Coronary artery (tissue), 2 donors: ENCODE measurements around the gene GPBP1L1.
A peak's percentile ranks its signal among the peaks of the same experiment; 100 is the strongest.
"Not testable (repeated sequence)": the region's sequence is repeated elsewhere in the genome, so short reads cannot be mapped to it uniquely, and the experiment has no call there.

Experiments used
- DNase-seq: peaks from one replicate; pipeline ENCODE4 v3.0.0-alpha.2; 2017; ENCODE audit warnings: low spot score
- H3K27ac ChIP-seq, 2 donors: fragments of 200-600 bp; sonication (generic); one replicate each; pipeline ENCODE4 v1.5.1; 2016 to 2019
- H3K4me3 ChIP-seq: fragments of 200-600 bp; sonication (generic); 2 replicates; pipeline ENCODE4 v1.5.1; 2016; ENCODE audit warnings: mild to moderate bottlenecking, moderate library complexity
- TF ChIP-seq, protein P1 (sequence below): fragments of 200-600 bp; sonication (generic); IDR thresholded peaks from one replicate; pipeline ENCODE4 v1.5.1; 2019; ENCODE audit warnings: antibody characterized with exemption

Gene GPBP1L1

DNA sequence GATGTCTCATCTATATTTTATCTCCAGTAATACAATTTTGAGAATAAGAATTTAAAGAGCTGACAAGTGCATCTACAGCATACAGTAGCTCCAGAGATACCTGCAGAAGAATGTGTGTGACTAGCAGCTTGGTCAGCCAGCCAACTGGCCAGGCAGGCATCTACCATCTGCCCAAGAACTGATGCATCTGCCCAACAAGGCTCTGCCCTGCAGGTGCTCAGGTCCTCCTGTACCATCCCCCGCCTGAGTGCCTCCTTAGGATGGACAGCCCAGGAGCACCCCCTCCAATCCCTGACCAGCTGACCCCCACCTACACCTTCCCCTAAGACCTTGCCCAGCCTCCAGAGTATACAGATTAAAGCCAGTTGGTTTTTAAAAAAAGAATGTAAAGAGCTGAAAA, 32.0 kb upstream of the GPBP1L1 start:
- TF ChIP-seq, protein P1, sequence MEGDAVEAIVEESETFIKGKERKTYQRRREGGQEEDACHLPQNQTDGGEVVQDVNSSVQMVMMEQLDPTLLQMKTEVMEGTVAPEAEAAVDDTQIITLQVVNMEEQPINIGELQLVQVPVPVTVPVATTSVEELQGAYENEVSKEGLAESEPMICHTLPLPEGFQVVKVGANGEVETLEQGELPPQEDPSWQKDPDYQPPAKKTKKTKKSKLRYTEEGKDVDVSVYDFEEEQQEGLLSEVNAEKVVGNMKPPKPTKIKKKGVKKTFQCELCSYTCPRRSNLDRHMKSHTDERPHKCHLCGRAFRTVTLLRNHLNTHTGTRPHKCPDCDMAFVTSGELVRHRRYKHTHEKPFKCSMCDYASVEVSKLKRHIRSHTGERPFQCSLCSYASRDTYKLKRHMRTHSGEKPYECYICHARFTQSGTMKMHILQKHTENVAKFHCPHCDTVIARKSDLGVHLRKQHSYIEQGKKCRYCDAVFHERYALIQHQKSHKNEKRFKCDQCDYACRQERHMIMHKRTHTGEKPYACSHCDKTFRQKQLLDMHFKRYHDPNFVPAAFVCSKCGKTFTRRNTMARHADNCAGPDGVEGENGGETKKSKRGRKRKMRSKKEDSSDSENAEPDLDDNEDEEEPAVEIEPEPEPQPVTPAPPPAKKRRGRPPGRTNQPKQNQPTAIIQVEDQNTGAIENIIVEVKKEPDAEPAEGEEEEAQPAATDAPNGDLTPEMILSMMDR, result no peak
- no peak for DNase-seq

DNA sequence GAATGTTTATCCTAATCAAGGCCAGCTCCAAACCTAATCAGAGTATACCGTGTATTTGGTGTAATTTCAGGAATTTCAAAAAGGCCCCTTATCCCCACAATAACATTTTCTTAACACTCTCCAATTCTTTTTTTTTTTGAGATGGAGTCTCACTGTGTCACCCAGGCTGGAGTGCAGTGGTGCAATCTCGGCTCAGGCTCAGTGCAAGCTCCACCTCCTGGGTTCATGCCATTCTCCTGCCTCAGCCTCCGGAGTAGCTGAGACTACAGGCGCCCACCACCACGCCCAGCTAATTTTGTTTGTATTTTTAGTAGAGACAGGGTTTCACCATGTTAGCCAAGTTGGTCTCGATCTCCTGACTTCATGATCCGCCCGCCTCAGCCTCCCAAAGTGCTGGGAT, 31.1 kb upstream of the GPBP1L1 start:
- H3K27ac ChIP-seq, H3K4me3 ChIP-seq, DNase-seq: not testable (repeated sequence)

More for the DNA sequence above, 32.0 kb upstream of the GPBP1L1 start:
- Histone ChIP-seq H3K27ac (no peak overlapping the region), H3K4me3 (no peak overlapping the region)

DNA sequence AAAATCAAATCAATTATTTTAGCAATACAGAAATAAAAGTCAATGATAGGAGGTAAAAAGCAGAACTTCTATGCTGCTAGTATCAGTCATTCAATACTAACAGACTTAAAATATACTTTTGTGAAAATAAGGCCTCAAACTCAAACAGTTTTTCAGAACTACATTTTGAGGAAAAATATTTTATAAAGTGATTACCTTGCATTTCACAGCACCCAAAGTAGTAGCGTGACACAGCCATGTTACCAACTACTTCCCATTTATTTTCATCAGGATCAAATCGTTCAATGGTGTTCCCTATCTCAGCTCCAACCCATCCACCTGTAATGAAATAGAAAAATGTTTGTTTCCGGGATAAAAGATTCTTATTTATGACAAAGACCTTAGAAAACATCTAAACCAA, 30.4 kb upstream of the GPBP1L1 start:
- DNase-seq, result no peak
- TF ChIP-seq, protein P1, result no peak

DNA sequence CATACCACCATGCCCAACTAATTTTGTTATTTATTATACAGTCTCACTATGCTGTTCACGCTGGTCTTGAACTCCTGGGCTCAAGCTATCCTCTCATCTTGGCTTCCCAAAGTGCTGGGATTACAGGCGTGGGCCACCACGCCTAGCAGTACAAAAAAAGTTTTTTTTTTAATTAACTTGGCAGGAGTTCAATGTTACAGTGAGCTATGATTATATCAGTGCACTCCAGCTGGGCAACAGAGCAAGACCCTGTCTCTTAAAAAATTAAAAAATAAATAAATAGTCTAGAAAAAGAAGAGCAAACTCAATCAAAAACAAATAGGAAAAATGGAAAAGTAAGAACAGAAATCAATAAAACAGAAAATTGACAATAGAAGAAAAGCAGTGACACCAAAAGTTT, 27.4 kb upstream of the GPBP1L1 start:
- no peak for DNase-seq
- TF ChIP-seq, protein P1, result no peak
- no peak overlapping the region for H3K4me3 ChIP-seq
- H3K27ac ChIP-seq, result no peak overlapping the region

More for the DNA sequence above, 30.4 kb upstream of the GPBP1L1 start:
- Histone ChIP-seq H3K4me3 (no peak overlapping the region), H3K27ac (no peak overlapping the region)

DNA sequence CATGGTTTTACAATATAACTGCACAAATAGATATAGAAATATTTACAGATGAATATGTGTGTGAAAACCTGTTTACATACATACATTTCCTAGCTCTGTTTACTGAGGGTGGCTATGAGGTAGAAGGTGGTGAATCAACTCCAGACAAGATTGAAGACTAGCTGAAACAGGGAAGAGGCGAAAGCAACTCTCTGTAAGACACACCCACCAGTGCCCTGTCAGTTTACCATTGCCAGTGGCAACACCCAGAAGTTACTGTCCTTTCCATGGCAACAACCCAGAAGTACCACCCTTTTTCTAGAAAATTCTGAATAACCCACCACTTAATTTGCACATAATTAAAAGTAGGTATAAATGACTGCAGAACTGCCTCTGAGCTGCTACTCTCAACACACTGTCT, 18.3 kb upstream of the GPBP1L1 start:
- DNase-seq, result no peak
- Histone ChIP-seq H3K4me3 (no peak overlapping the region), H3K27ac (no peak overlapping the region)
- TF ChIP-seq, protein P1, result no peak

DNA sequence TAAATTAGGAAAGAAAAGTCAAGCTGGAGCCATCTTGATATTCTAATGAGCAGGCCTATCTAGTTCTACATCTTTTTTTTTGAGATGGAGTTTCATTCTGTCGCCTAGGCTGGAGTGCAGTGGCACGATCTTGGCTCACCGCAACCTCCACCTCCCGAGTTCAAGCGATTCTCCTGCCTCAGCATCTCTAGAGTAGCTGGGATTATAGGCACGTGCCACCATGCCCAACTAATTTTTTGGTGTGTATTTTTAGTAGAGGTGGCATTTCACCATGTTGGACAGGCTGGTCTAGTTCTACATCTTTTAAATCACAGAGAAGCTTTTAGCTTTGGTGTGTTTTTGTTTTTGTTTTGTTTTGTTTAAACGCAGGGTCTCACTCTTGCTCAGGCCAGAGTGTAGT, 8.5 kb upstream of the GPBP1L1 start:
- TF ChIP-seq, protein P1, result no peak
- no peak overlapping the region for H3K27ac ChIP-seq
- DNase-seq, result no peak

DNA sequence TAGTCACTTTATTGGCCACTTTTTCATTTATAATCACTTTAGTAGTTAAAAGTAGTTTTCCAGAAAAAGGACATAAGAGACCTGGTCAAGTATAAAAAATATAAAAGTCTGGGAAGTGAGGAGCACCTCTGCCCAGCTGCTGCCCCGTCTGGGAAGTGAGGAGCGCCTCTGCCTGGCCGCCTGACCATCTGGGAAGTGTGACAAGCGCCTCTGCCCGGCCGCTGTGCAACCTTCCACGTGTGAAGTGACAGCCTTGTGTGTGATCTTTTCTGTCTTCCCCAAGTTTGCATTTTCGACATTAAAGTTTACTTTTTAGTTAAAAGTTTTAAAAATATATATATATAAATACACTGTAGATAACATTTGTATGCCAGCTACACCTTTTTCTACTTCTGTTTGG, 7.5 kb upstream of the GPBP1L1 start:
- not testable (repeated sequence) for H3K27ac ChIP-seq, H3K4me3 ChIP-seq, DNase-seq

More for the DNA sequence above, 8.5 kb upstream of the GPBP1L1 start:
- H3K4me3 ChIP-seq, result no peak overlapping the region

DNA sequence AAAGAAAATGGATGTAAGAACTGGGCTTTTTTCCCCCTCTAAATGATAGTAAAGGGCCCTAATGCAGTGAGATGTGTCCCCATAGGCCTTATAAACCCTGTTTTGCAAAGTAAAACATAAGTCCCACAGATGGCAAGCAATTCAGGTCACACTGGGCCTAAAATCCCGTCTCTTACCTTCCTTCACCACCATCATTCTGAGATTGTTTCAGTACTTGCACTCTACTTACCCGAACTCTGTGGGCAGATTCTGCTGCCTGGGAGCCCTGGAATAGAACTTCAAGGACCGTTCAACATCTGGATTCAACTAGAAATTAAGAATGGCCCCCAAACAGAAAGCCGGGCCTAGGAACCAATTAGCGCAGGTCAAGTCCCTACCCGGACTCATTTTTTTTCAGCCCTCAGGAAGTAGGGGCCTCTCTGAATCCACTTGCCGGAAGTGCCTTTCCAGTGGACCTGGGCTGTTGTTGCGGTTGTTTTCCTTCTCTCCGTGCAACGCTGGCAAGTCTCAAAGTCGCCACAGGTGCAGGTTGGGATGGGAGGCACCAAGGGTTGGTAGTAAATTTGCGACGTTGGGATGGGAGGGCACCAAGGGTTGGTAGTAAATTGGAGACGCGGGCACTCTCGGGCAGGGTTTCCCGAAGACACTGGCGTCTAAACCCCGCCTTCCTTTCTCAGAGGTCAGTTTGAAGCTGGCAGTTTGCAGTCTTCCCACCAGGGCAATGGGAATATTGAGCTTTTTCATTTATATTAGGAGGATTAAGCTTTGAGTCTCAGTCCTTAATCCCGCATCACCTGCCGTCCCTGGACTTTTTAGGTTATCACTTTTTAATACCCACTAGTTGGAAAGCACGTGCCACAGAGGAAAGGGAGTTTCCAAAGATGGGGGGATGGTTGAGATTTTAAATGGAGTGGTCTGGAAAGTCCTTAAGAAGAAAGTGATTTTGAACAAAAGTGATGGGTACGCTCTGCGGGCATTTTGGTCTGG, 1.7 kb upstream of the GPBP1L1 start, which contains the start of gene TMEM69:
TSS of gene TMEM69 (plus strand) at position 428 of the 987 bp plus-strand sequence. CDS start 2,888 bp downstream, outside the sequence.
- TF ChIP-seq, protein P1, result no peak
- peak within 1 kb of the TSS; percentile 94 to 97 for H3K27ac ChIP-seq
- DNase-seq, result peak; percentile 88
- H3K4me3 ChIP-seq, result peak within 1 kb of the TSS; percentile 85
